SK-N-SH treated with all-trans-retinoic acid at 6 μM for 48 hours (cell line): ENCODE results near the gene GPHN.

Source experiments
- BACH2 ChIP-seq: fragments of 250-450 bp; sonication (Bioruptor Pico); IDR thresholded peaks from 2 replicates; pipeline ENCODE4 v1.9.0; 2021; ENCODE audit warnings: mild to moderate bottlenecking, borderline replicate concordance
- CSDC2 ChIP-seq: fragments of 250-450 bp; sonication (Bioruptor Pico); IDR thresholded peaks from 2 replicates; pipeline ENCODE4 v1.5.0; 2020; ENCODE audit warnings: mild to moderate bottlenecking, moderate library complexity
- GLIS3 ChIP-seq: fragments of 250-450 bp; sonication (Bioruptor Pico); IDR thresholded peaks from 2 replicates; pipeline ENCODE4 v1.5.0; 2020; ENCODE audit warnings: mild to moderate bottlenecking, moderate library complexity
- PATZ1 ChIP-seq: fragments of 250-450 bp; sonication (Bioruptor Pico); IDR thresholded peaks from 2 replicates; pipeline ENCODE4 v1.8.0; 2020; ENCODE audit warnings: mild to moderate bottlenecking, moderate library complexity, borderline replicate concordance
- TOX ChIP-seq: fragments of 250-450 bp; sonication (Bioruptor Pico); IDR thresholded peaks from 2 replicates; pipeline ENCODE4 v1.8.0; 2021; ENCODE audit warnings: mild to moderate bottlenecking, moderate library complexity, borderline replicate concordance
- TSHZ2 ChIP-seq: fragments of 250-450 bp; sonication (Bioruptor Pico); IDR thresholded peaks from 2 replicates; pipeline ENCODE4 v1.5.0; 2020; ENCODE audit warnings: mild to moderate bottlenecking, moderate library complexity

- TF ChIP-seq CSDC2 (CRISPR knock-in tag), result no peak
- TF ChIP-seq PATZ1 (CRISPR knock-in tag), result no peak
- TF ChIP-seq BACH2, result no peak
- TF ChIP-seq TOX (CRISPR knock-in tag), result no peak
- TF ChIP-seq GLIS3 (CRISPR knock-in tag), result no peak
- no peak for TF ChIP-seq TSHZ2 (CRISPR knock-in tag)
Measured at GRCh38 chr14:66509874-66510273, 1.9 kb downstream of the GPHN start.
